Motor neuron (in vitro differentiated cells): Measurements from ENCODE around the gene SELENBP1. TPM values are rescaled to one million over a fixed set of nuclear protein-coding genes. Genes with fewer than 3 reads are reported as not detected.

Source experiments
- ATAC-seq, 8 experiments: fragments of 200-7000 bp; cut with Tn5 transposase; replicated peaks in 6 of 8; 2 replicates each; pipeline ENCODE4 v1.8.0; 2021; ENCODE audit warnings: mild to moderate bottlenecking in 8 of 8, moderate library complexity in 8 of 8
- H3K27ac ChIP-seq, 2 donors: fragments of 250-450 bp; sonication (Bioruptor Pico); 2 replicates each; pipeline ENCODE4 v1.9.0; 2021; ENCODE audit warnings: antibody characterized with exemption in 2 of 2, mild to moderate bottlenecking in 2 of 2, moderate library complexity in 1 of 2
- H3K4me1 ChIP-seq, 2 donors: fragments of 250-450 bp; sonication (Bioruptor Pico); replicated peaks in 1 of 2; 2 replicates each; pipeline ENCODE4 v1.6.1; 2021; ENCODE audit warnings: antibody characterized with exemption in 2 of 2, mild to moderate bottlenecking in 2 of 2, moderate library complexity in 1 of 2
- H3K4me3 ChIP-seq, 5 donors: fragments of 250-450 bp; sonication (Bioruptor Pico); 2 replicates each; pipeline ENCODE4 v1.9.0; 2021; ENCODE audit warnings: antibody characterized with exemption in 5 of 5, mild to moderate bottlenecking in 5 of 5, moderate library complexity in 4 of 5
- WGBS, 10 experiments: fragments of 450-650 bp; shearing (Covaris generic); methylation state at CpG; one replicate each; pipeline ENCODE4 v1.0.0; 2022; 5-methylcytosine and 5-hydroxymethylcytosine counted together
- in situ Hi-C, 9 experiments: fragments of 400-800 bp; cut with MboI; loops; one replicate each; pipeline ENCODE4 v1.15.0; 2021; ENCODE audit warnings: low sequenced_read_pairs in 9 of 9, low pct_unique_long_range_greater_than_20kb in 2 of 9; ENCODE audit not compliant: unreplicated experiment in 9 of 9
- total RNA-seq, 8 experiments: library from RNA; unstranded; fragments of 300-600 nt; gene quantifications; 2 replicates each; pipeline versions ENCODE4 v1.2.3 to v1.2.4, GENCODE V29; 2022

Gene SELENBP1
- 100 to 1,000 TPM in 1 of 8 experiments, 10 to 100 TPM in 3, 1 to 10 TPM in 4; 1.4 to 135 (median 11.7) TPM for total RNA-seq

DNA sequence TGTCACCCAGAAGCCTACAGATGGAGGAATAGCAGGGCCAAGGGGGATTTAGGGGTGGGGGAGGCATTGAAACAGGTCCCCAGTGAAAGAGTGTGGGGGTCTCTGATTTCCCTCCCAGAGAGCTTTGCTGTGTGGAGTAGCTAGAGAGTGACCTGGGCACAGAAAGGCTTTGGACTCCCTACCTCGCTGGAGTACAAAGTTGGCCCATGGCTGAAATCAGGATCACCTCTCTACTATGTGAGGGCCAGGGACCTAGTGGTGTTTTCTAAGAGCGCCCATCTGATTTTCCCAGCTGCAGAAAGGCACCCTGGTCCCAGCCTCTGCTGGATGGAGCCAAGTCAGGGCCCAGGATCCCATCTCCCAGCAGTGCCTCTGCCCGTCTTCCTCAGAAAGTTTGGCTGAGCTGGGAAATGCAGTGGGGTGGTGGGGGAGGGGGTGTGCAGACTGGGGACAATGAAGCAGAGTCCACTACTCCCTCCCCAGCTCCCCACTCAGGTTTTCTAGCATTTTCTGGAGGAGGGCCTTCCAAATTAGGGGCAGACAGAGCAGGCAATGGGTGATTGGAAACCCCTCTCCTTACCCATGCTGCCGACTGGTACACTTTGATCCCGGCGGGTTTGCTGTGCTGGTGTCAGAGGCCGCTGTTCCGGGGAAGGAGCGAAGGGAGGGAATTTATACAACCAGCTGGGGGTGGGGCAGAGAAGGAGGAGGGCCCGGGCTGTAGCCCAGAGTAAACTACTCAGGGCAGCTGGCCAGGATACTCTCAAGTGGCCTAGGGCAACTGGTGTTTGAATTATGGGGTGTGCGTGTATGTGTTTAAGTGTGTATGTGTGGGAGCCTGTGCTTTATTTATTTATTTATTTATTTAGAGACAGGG is at the start of gene SELENBP1:
Gene SELENBP1, minus strand, starts transcription at position 648 of the 877 bp plus-strand sequence. Its CDS starts 64 bp downstream, at position 584.
- peak; percentile 84 to 90 (median 87) for ATAC-seq
- Histone ChIP-seq H3K4me3 (peak within 1 kb of the TSS in 3 of 5 donors; percentile 5 to 9 (median 7)), H3K4me1 (peaks cover 8 to 16% of the 10 kb centered on the region in 2 donors), H3K27ac (no peak within 1 kb of the TSS)
- WGBS, 10 experiments, result 0 to 73% (median 25%) methylated on average over 1 to 7 of the region's 11 CpGs; no CpG with 5 or more reads in 4 of the 10 experiments
- in situ Hi-C loops, result no loop called here

DNA sequence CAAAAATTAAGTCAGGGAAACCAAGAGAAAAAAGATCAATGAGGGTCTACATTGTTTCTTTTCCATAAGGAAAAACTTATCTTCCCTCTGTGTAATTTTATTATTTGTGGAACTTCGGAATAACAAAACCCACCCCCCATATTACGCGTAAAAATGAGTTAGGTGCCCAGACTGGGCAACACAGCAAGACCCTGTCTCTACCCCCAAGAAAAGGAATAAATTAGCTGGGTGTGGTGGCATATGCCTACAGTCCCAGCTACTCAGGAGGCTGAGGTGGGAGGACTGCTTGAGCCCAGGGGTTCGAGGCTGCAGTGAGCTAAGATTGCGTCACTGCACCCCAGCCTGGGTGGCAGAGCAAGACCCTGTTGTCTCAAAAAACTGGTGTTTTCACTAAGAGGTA is 47.3 kb upstream of the SELENBP1 start:
- Histone ChIP-seq H3K27ac (no peak overlapping the region), H3K4me3 (no peak overlapping the region), H3K4me1 (no peaks in the 10 kb centered on the region)
- 68 to 100% (median 89%) methylated on average over 1 to 5 of the region's 5 CpGs for WGBS, 10 experiments
- no peak for ATAC-seq
- in situ Hi-C loops, result no loop called here

DNA sequence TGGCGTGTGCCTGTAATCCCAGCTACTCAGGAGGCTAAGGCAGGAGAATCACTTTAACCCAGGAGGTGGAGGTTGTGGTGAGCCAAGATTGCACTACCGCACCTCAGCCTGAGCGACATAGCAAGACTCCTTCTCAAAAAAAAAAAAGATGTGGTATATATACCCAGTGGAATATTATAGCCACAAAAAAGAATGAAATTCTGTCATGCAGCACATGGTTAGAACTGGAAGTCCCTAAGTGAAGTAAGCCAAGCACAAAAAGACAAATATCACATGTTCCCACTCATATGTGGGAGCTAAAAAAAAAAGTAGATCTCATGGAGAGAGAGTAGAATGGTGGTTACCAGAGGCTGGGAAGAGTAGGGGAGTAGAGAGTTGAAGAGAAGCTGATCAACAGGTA is 45.6 kb upstream of the SELENBP1 start:
- WGBS, 10 experiments, result 96 to 100% (median 100%) methylated on average over 1 to 3 of the region's 3 CpGs; no CpG with 5 or more reads in 1 of the 10 experiments
- Histone ChIP-seq H3K27ac (no peak overlapping the region), H3K4me1 (no peaks in the 10 kb centered on the region), H3K4me3 (no peak overlapping the region)
- in situ Hi-C loops, result no loop called here
- no peak for ATAC-seq

DNA sequence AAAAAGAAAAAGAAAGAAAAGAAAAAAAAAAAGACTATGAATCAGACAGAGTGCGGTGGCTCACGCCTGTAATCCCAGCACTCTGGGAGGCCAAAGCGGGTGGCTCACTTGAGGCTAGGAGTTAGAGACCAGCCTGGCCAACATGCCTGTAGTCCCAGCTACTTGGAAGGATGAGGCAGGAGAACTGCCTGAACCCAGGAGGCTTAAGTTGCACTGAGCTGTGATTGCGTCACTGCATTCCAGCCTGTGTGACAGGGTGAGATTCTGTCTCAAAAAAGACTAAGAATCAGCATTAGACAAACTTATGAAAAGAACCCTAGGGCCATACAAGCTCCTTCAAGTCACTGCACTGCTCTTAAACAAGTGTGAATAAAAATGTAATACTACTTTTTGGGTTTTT is 43.7 kb upstream of the SELENBP1 start:
- in situ Hi-C loops, result no loop called here
- WGBS, 10 experiments, result 89 to 100% (median 98%) methylated on average over 3 to 4 of the region's 4 CpGs
- H3K27ac ChIP-seq, result no peak overlapping the region
- no peaks in the 10 kb centered on the region for H3K4me1 ChIP-seq
- no peak overlapping the region for H3K4me3 ChIP-seq
- ATAC-seq, result peak in 2 of 8 experiments; percentile 57 to 80

DNA sequence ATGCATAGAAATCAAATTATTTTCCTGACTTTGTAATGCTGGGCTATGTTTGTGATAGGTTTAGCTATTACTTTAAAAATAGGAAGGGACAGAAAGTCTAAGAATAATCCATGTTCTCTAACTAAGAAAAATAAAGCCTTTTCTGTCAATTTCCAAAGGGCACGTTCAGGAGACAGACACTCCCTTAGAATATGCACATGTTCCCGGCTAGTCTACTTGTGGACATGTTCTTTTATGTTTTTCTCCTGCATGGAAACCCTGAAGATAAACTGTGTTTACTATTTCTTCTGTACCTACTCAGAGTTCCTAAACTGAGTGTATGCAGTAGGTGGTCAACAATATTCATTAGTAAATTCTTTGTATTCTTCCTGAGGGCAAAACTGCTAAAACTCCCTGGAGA is 39.4 kb upstream of the SELENBP1 start:
- in situ Hi-C loops, result no loop called here
- 0 to 100% (median 92%) methylated on average over 2 of the region's 2 CpGs; no CpG with 5 or more reads in 1 of the 10 experiments for WGBS, 10 experiments
- no peak overlapping the region for H3K27ac ChIP-seq
- no peaks in the 10 kb centered on the region for H3K4me1 ChIP-seq
- H3K4me3 ChIP-seq, result no peak overlapping the region
- ATAC-seq, result peak in 3 of 8 experiments; percentile 69 to 77 (median 70)

DNA sequence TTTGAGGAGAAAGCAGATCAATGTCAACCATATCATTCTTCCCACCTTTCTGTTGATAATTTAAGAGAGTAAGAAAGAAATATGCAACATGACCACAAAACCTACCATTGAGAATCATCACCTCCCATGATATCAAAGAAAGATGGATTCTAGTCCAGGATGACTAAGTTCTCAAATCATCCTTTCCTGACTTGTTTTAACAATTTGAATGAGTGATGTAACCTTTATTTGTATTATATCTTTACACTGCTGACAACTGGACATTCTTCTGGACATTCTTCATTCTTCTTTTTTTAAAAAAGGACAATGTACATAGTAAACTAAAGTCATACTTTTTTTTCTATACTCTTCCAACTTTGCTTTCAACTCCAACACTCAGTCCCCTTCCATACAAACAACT is 36.4 kb upstream of the SELENBP1 start:
- no peak for ATAC-seq
- in situ Hi-C loops, result no loop called here
- H3K4me3 ChIP-seq, result no peak overlapping the region
- H3K4me1 ChIP-seq, result no peaks in the 10 kb centered on the region
- no peak overlapping the region for H3K27ac ChIP-seq

DNA sequence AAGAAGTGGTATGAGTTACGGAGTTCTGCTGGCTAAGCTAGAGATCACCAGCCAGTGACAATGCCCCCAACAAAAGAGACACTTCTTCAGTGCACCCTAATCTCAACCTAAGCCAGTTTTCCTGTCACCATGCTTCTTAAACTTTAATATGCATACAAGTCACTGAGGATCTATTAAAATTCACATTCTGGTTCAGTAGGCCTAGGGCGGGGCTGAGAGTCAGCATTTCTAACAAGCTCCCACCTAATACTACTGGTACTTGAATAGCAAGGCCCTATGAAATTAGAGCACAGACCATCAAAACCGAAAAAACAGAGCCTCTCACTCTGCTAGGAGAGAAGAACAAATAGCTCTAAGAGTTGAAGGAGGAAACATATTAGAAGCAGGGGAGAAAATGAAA is 34.8 kb upstream of the SELENBP1 start:
- no peak overlapping the region for H3K4me3 ChIP-seq
- H3K27ac ChIP-seq, result no peak overlapping the region
- peak in 3 of 8 experiments; percentile 24 to 71 (median 57) for ATAC-seq
- no peaks in the 10 kb centered on the region for H3K4me1 ChIP-seq
- 67 to 100% (median 97%) methylated on average over 1 to 3 of the region's 3 CpGs; no CpG with 5 or more reads in 2 of the 10 experiments for WGBS, 10 experiments
- in situ Hi-C loops, result no loop called here

DNA sequence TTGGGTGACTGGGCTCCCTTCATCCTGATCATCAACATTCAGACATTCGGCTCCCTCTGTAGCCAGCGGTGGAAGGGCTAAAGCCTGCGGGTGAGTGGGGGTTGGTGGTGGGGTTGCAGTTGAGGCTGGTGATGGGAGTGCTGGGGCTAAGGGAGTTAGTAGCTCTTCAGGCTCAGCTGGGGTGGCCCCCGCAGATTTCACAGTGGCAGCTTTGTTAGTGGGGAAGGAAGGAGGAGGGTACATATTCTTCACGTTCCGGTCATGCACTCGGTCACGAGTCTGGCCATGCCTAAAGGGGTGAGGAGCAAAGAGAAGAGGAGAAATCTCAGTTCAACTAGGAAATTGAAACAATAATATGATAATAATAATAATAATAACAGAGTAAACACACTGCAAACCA is 33.7 kb upstream of the SELENBP1 start:
- Histone ChIP-seq H3K4me3 (no peak overlapping the region), H3K4me1 (no peaks in the 10 kb centered on the region), H3K27ac (no peak overlapping the region)
- ATAC-seq, result peak in 3 of 8 experiments; percentile 6 to 45 (median 30)
- WGBS, 10 experiments, result 60 to 100% (median 96%) methylated on average over 1 to 7 of the region's 8 CpGs; no CpG with 5 or more reads in 2 of the 10 experiments
- in situ Hi-C loops, result no loop called here

DNA sequence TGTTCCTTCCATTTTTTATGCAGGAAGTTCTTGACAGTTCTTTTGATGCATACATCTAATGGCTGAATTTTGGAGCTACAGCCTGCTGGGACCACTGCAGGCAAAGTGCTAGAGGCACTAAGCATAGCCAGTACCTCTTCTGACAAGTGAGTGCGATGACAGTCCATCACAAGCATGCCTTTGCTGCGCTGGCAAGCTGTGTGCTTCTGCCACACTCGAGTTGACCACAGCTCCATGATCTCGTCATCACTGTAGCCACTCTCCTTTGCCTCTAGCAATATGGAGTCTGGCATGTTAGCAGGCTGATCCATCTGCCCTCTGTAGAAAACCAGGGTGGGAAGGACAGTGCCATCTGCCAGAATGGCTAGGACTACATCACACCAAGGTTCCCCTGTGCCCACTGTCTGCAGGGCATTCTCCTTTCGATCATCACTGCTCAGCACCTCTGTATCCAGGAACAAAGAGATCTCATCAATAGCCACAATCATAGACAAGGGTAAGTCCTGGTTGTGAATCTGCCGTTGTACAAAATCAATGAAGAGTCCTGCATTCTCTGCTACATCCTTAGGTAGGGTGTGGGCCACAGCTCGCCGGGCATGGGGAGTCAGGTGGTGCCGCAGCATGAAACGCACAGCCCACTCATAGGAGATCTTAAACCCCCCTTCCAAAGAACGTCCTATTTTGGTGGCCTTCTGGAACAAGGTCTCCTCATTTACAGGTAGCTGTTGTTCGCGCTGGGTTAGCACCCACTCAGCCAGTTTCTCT is 32.9 kb upstream of the SELENBP1 start:
- Histone ChIP-seq H3K4me1 (peaks cover 3 to 6% of the 10 kb centered on the region in 2 donors), H3K27ac (no peak overlapping the region), H3K4me3 (no peak overlapping the region)
- 87 to 100% (median 92%) methylated on average over 2 to 12 of the region's 13 CpGs; no CpG with 5 or more reads in 2 of the 10 experiments for WGBS, 10 experiments
- peak in 4 of 8 experiments; percentile 10 to 52 (median 26) for ATAC-seq
- in situ Hi-C loops, result no loop called here

DNA sequence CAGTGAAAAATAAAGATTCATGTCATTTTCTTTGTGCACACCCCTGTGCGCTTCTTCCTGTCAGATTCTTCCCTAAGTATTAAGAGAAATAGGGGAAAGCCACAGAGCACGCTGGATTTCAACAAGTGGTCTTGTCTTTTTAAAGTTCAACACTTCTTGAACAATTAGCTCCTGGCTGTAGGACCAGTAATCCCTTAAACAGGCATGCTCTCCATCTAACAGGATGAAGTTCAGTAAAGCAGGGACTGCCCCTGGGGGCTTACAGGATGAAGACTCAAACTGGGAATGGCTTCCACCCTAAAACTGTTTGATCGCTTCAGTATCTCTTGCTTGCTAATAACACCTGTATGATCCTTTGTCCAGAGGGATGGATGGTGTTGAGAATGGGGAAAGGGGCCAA is 31.1 kb upstream of the SELENBP1 start:
- in situ Hi-C loops, result no loop called here
- ATAC-seq, result no peak
- Histone ChIP-seq H3K4me1 (peaks cover 9% of the 10 kb centered on the region in 2 donors), H3K27ac (no peak overlapping the region), H3K4me3 (no peak overlapping the region)
- WGBS, 10 experiments, result 81 to 100% (median 96%) methylated on average over 1 to 3 of the region's 3 CpGs

DNA sequence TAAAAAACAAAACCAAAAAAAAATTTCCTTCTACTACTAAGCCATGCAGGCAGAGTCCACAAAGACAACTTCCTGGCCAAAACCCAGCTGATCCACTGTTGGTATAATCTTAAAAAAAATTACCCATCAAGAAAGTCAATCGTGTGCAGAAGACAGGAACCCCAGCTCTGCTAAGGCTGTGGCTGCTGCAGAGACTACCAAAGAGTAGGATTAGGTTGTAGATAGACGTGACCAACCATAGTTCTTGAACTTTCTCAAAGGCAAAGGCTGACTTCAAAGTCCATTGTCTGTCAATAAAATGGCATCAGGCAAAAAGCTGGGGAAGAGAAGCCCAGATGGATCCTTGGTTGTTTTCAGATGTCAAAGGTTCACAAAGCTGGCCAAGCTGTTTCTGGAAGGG is 30.3 kb upstream of the SELENBP1 start:
- no peak overlapping the region for H3K27ac ChIP-seq
- no peak for ATAC-seq
- H3K4me1 ChIP-seq, result peaks cover 9% of the 10 kb centered on the region in 2 donors
- in situ Hi-C loops, result no loop called here
- WGBS, 10 experiments, result 7 to 85% (median 79%) methylated on average over 1 to 2 of the region's 2 CpGs; no CpG with 5 or more reads in 5 of the 10 experiments
- no peak overlapping the region for H3K4me3 ChIP-seq

DNA sequence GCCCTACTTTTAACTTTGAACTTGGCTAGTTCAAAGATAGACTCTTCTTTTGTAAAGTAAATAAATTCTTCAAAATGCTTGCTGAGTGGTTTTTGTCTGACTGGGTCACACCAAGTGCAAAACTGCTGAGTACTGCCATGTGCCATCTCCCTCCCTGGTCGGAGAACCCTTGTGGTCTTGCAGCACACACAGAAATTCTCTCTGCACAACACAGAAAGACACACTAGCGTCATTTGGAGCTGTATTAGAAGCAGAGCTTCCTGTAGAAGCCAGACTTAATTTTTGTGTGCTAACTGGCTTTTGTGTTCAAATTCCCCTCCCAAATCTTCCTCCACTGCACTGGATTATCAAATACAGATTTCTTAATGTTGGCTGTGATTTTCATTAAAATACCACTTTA is 29.4 kb upstream of the SELENBP1 start:
- in situ Hi-C loops, result no loop called here
- 0 to 100% (median 86%) methylated on average over 1 to 2 of the region's 2 CpGs; no CpG with 5 or more reads in 1 of the 10 experiments for WGBS, 10 experiments
- Histone ChIP-seq H3K4me1 (peaks cover 9% of the 10 kb centered on the region in 2 donors), H3K4me3 (no peak overlapping the region), H3K27ac (no peak overlapping the region)
- no peak for ATAC-seq
